Stimulated activated CD8-positive, alpha-beta memory T cell treated with anti-CD3 and anti-CD28 coated beads, Interleukin-4, amount 100 ng/mL, for 4 hours (primary cell): ENCODE results near the gene MICAL1.

Source experiments
- DNase-seq, 2 donors: peaks; one replicate each; pipeline ENCODE4 v3.0.0-alpha.2; 2020; ENCODE audit warnings: low read depth in 2 of 2, low spot score in 1 of 2

MICAL1 gene, protein sequence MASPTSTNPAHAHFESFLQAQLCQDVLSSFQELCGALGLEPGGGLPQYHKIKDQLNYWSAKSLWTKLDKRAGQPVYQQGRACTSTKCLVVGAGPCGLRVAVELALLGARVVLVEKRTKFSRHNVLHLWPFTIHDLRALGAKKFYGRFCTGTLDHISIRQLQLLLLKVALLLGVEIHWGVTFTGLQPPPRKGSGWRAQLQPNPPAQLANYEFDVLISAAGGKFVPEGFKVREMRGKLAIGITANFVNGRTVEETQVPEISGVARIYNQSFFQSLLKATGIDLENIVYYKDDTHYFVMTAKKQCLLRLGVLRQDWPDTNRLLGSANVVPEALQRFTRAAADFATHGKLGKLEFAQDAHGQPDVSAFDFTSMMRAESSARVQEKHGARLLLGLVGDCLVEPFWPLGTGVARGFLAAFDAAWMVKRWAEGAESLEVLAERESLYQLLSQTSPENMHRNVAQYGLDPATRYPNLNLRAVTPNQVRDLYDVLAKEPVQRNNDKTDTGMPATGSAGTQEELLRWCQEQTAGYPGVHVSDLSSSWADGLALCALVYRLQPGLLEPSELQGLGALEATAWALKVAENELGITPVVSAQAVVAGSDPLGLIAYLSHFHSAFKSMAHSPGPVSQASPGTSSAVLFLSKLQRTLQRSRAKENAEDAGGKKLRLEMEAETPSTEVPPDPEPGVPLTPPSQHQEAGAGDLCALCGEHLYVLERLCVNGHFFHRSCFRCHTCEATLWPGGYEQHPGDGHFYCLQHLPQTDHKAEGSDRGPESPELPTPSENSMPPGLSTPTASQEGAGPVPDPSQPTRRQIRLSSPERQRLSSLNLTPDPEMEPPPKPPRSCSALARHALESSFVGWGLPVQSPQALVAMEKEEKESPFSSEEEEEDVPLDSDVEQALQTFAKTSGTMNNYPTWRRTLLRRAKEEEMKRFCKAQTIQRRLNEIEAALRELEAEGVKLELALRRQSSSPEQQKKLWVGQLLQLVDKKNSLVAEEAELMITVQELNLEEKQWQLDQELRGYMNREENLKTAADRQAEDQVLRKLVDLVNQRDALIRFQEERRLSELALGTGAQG

DNA sequence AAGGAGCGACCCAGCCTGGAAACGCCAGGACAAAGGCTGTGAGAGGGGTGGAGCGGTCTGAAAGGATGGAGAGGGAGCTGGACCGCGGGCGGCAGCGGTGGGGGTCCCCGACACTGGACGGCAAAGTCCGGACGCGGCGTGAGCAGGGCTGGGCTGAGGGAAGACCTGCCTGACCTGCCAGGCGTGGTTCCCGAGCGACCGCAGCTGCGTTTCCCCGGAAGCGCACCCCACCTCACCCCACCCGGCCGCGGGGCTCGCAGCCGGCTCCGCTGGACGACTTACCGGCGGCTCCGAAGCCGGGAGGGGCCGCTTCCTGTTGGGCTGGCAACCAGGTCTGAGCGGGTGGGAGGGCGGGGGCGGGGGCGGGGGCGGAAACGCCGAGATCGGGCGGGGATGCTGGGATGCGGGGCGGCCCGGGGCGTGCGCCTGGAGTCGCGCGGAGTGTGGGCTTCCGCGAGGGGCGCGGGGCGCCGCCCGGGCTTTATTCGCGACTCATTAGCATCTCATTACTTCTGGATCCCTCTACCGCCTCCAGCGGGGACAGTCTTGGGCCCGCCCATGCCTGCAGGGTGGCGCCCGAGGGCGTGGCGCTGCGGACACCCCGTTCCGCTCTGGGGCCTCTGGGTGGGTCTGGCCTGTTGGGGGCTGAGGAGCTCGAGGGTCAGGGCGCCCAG lies at the start of gene MICAL1:
Gene MICAL1 (minus strand): TSS at position 336 of the 674 bp plus-strand sequence. CDS start 1,576 bp downstream, outside the sequence.
- peak in 1 of 2 donors; percentile 38 for DNase-seq

DNA sequence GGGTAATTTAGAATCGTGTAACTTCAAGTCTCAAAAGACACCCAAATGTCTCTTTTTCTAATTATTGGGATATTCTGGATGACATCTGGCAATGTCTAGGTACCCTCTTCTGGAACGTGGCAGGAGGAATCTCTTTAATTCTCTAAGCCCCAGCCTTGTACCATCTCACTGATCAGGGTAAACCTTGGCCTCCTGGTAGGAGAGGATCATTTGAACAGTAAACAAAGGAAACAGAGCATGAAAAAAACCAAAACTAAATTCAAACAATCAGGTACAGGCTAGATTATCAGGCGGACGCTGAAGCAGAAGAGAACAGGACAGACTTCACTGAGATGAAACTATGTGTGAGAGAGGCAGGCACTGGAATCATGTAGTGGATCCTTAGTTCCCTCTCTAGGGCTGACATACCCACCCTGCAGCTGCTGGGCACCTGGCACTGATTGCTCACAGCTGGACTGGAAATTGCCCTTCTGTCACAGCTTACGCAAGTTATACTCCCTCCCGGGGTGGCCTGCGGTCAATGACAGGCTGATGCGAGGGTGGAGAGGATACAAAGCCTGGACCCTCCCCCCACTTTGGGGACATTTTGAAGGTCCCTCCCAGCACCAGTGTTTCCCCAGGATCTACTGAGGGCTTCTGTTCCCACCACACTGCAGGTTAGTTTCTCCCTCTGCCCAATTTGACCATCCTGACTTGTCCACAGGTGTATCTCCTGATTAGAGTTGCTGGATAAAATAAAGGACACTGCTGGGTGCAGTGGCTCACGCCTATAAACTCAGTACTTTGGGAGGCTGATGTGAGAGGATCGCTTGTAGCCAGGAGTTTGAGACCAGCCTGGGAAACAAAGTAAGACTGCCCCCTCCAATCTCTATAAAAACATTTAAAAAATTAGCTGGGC lies 48.0 kb upstream of the MICAL1 start:
- DNase-seq, result no peak

DNA sequence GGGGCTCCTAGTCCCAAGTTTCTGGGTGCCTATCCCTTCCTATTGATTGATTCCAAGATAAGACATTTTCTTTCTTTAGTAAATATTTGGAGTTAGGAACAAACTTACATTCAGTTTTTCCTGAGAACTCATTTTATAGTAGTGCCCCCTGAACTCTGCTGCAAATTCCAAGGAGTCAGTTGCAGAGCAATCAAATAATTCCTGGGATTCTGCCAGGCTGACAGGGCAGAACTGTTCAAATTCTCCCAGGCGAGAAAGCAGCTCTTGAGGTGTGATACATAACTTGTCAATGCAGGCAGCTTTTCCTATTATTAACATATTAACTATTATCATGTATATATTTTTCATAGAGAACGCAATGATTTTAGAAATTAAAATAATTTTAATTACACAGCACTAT lies 43.4 kb upstream of the MICAL1 start:
- no peak for DNase-seq

DNA sequence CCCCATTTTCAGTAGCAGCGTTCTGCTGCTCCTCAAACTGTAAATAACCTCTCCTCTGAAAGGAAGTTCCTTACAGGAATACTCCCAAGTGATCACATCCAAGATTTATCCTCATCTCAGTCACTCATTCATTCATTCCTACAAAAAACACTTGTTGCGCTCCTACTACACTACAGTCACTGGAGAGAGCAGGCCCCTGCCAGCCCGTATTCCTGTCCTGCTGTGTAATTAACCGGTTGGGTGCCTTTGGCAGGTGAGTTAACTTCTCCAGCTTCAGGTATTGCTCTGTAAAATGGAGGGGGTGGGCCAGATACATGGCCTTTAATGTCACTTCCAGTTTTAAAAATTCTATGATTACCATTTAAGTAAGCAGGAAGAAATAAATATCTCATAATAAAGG lies 42.5 kb upstream of the MICAL1 start:
- no peak for DNase-seq

DNA sequence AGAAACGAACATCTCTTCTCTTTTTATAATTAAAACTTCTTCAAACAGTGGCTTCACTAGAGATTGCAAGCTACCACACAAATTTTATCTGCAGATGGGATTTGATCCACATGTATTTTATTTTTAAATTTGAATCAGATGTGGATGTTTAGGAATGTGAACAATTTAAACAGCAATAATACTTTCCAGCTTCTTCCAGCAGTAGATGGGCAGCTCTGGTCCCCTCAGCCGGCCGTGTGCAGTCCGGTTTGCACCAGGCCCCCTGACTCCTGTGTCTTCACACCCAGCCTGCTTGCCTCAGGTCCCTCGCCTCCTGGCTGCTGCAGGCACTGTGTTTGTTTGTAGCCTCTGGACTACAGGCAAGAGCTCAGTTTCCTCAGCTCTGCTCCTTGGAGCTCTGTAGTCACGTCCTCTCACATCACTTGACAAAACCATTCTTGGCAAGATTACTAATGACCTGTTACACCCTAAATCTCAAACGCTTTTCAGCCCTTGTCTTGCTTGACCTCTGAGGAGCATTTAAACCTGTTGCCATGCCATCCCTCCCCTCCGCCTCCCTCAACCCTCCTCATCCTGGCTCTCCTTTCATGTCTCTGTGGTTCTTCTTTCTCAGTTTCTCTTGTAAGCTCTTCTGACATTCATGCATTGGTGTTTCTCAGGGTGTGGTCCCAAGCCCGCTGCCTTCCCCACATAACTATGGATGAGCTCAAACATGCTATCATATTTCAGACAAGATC lies 40.6 kb upstream of the MICAL1 start:
- DNase-seq, result no peak

DNA sequence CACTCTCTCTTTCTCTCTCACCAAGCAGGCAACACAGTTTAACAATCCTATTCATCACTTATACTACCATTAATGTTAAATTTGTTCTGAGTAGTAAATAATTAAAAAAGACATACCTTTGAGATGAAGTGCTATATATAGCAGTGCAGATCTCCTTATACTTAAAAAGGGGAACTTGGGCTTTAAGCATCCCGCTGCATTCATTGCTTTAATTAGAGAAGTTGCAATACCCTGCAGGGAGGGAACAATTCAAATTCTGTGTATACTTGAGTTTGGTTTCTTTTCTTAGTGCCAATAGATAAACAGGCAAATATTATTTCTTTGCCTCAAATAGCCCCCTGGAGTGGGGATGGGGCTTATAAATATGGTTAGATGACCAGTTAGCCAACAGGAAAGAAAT lies 38.3 kb upstream of the MICAL1 start:
- no peak for DNase-seq

DNA sequence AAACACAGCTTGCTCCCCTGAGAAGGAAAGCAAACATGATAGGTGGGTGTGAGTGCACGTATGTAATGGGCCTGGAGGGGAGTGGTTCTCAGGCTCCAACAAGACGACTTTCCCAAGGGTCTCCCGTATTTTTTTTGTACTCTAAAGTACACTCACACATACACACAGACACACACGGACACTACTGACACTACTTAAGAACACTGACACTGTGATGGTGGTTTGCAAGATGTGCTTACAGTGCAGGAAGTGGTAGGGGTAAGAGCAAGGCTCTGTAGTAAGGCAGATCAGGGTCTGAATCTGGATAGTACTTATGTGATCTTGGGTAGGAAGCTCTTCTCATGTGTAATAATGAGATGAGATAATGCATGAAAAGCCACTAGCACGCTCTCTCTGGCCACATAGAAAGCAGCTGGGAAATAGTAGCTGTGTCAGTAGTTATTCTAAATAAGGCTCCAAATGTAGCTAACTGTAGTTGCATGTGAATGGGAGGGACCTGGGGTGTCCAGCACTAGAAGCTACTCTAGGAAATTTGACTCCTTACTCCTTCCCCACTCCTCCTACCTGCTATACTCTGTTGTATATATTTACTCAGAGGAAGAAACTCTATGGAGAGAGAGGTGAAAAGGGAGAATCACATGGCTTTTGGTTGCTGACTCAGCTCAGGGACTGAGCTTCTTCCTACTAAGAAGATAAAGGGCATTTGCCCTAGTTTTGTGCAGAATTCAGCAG lies 35.8 kb upstream of the MICAL1 start:
- DNase-seq, result no peak

DNA sequence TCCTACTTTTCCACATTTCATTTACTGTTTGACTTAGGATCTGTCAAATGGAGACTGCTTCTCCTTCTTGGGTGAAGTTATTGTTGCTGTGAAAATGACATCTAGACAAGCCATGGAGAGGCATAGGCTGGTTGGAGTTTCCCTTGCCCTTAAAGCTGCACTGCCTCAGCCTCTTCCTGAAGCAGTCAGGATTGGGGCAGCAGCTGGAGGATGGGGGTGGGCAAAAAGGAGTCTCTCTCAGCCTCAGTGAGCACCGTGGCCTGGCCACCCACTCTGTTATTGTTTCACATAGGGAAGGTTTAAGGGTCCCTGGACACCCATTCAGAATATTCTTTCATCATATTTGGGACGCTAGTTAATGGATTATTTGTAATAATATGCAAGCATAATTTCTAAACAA lies 35.1 kb upstream of the MICAL1 start:
- no peak for DNase-seq

DNA sequence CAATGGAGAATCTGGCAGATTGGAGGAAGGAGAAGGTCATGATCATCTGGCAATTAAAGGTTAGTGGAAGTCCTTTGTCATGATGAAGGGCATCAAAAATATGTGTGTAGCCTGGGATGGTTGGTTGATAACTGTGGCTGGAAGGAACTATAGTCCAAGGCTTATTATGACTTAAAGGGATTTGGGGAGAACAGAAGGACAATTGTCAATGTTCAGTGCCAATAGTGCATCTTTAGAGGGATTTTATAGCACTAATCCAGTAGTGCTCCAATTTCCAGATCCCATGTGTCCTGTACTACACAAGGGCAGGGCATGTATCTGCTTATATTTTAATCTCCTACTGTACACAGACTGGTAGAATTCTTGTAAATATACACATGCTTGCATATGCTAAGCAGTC lies 32.4 kb upstream of the MICAL1 start:
- DNase-seq, result no peak

DNA sequence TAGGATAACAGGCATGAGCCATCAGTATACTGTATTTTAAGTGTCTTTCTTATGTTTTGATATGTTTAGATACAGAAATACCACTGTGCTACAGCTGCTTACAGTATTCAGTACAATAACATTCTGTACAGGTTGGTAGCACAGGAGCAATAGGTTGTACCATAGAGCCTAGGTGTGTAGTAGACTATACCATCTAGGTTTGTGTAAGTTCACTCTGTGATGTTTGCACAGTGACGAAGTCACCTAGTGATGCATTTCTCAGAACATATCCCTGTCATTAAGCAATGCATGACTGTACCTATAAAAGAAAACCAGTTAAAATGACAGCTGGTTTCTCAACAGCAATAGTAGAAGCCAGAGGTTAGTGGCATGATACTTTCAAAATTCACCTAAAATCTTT lies 30.5 kb upstream of the MICAL1 start:
- no peak for DNase-seq

DNA sequence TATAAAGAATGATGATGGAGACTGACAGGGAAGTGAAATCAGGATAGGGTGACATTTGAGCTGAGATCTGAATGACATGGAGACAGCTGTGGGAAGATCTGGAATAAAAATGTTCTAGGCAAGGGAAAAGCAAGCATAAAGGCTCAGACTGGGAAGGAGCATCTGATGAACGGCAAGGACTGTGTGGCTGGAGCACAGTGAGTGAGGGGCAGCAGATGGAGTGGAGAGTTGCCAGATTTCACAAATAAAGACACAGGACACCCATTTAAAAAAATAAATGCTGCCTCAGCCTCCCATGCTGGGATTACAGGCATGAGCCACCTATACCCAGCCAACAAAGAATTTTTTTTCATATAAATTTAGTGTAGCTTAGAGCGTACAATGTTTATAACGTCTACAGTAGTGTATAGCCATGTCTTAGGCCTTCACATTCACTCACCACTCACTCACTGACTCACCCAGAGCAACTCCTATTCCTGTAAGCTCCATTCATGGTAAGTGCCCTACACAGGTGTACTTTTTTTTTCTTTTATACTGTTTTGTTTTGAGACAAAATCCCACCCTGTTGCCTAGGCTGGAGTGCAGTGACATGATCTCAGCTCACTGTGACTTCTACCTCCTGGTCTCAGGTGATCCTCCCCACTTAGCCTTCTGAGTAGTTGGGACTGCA lies 29.8 kb upstream of the MICAL1 start:
- DNase-seq, result no peak

DNA sequence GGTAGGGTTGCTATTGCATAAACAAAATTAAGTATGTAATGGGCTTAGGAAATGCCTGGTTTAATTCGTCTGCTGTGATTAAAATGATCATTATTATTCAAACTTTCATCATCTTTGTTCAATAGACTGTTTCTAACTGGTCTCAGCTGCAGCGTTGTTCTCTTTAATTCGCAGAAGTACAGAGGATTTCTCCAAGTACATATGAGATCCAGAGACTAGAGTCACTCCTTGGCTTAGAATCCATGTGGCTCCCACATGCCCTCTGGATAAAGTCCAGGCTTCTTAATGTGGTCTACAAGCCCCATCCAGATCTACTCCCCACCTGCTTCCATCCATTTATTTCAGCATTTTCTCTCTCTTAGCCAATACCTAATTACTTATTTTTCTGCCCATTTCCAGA lies 28.6 kb upstream of the MICAL1 start:
- no peak for DNase-seq

DNA sequence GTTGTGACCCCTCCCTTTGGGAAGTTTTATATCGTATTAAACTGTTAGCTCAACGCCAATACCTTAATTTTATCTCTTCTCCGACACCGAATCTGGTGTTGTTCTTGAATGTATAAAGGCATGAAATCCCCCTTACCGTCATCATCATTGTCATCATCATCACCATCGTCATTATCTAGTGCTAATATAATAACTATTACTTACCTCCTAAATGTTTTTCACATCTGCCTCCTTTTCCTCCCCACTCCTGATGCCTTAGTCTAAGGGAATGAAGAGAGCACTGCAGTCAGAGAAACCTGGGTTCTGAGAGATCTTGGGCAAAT lies 28.1 kb upstream of the MICAL1 start:
- DNase-seq, result no peak

DNA sequence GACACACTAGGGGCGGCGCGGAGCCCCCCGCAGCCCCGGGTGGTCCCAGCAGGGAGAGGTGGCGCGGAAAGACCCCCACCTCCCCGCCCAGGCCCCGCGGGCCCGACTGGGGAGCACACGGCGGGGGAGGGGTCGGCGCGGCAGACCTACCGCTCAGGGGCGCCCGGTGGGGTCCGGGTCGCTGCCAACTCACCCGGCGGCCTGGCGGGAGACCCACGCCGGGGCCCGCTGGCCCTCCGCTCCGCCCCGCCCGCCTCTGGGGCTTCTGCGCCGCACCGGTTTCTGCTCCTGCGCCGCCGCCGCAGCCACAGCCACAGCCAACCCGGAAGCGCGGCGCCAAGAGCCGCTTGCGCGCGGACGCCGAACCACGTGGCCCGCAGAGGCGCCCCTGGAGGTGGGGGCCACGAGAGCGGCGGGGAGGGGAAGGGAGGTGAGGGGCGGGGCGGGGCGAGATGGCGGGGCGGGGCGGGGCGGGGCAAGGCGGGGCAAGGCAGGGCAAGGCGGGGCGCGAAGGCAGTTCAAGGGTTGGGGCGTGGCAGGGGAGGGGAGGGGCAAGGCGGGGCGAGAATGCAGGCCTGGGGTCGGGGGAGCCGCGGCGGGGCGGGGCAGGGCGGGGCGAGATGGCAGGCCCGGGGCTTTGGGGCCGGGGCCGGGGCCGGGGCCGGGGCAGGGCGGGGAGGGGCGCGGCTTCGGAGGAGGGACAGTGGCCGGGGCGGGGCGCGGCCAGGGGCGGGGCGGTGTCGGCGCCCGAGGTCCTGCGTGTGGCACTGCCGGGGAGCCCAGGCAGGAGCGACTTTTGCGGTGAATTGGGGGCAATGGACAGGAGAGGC lies 27.5 kb upstream of the MICAL1 start, which contains the start of gene ZBTB24:
Gene ZBTB24 (minus strand): TSS at position 315 of the 830 bp plus-strand sequence. CDS start 1,193 bp downstream, outside the sequence.
- DNase-seq, result peak; percentile 63 to 80

DNA sequence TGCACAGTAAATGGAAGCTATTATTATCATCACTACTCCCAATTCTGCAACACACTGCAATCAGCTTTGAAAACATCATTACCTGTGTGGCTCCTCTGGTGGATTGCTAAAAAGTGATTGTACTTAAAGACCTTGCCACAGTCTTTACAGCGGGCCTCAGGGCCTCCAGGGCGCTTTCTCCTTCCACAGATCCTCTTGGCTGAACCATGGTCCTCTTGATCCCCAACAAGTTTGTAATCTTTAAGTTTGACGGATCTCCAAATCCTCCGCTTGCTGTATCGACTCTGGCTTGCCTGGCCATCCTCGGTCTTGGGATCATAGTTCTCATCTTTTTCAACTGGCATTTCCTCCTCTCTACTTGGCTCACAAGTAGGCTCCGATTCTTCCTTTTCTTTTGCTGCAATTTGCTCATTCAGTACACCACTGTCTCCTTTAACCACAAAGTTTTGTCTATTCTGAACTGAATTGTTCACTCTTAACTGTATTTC lies 25.5 kb upstream of the MICAL1 start:
- DNase-seq, result no peak

DNA sequence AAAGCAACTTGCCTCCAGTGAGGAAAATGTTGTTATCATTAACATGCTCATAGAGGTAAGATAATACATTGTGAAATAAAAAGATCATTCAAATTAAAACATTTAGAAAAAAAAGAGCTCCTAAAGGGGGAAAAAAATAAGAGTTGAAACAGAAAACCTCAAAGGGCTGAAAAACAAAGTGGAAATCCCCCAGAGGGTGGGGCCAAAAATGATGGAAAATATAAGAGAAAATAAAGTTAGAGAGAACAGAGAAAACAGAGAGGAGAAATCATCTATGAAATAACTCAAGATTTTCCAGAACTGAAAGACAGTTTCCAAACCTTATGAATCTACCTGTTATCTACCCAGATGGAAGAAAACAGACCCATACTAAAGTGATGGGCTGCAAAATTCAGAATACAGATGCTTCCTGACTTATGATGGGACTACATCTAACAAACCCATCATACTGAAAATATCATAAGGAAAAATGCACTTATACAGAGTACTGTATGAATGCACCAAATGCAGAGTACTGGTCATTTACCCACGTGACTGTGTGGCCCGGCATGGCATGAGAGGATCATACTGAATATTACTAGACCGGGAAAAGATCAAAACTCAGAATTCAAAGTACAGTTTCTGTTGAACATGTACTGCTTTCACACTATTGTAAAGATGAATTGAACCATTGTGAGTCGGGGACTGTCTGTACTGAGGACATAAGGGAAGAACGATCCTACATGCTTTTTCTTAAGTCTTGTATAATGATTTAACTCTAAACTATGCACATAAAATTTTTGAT lies 23.5 kb upstream of the MICAL1 start:
- no peak for DNase-seq
